K562 (cell line): ENCODE results near the gene TMTC2.

Experiments used
- EZH2 ChIP-seq: IDR thresholded peaks from 2 replicates; pipeline ENCODE4 v1.6.1; 2012; ENCODE audit warnings: low read depth, mild to moderate bottlenecking, inconsistent platforms, low read length, borderline replicate concordance
- FOXM1 ChIP-seq, 2 experiments: fragments of 450-650 bp in 1 of 2; sonication (generic) in 1 of 2; formaldehyde crosslinking in 1 of 2; IDR thresholded peaks; 2 replicates each; pipeline versions ENCODE4 v1.6.1 to v1.9.0; 2017 to 2022; ENCODE audit warnings: low read depth in 2 of 2, mild to moderate bottlenecking in 2 of 2, missing genetic modification reagents in 1 of 2, moderate library complexity in 1 of 2
- HEY1 ChIP-seq: fragments of 250-450 bp; sonication (Bioruptor Pico); IDR thresholded peaks from 2 replicates; pipeline ENCODE4 v1.5.0; 2020; ENCODE audit warnings: mild to moderate bottlenecking, moderate library complexity, borderline replicate concordance
- MBD2 ChIP-seq: sonication (generic); IDR thresholded peaks from 2 replicates; pipeline ENCODE4 v1.6.1; 2016; ENCODE audit warnings: low read depth, borderline replicate concordance
- NR3C1 ChIP-seq: sonication (generic); formaldehyde crosslinking; IDR thresholded peaks from 2 replicates; pipeline ENCODE4 v1.8.1; 2022; ENCODE audit warnings: missing genetic modification reagents
- NRF1 ChIP-seq, 2 experiments: fragments of 450-650 bp; IDR thresholded peaks in 1 of 2; conservative IDR thresholded peaks in 1 of 2; 2 replicates each; pipeline ENCODE4 v1.6.1; 2014; ENCODE audit warnings: mild to moderate bottlenecking in 2 of 2
- POLR2AphosphoS5 ChIP-seq: IDR thresholded peaks from 2 replicates; pipeline ENCODE4 v1.6.1; 2011; ENCODE audit warnings: mild to moderate bottlenecking, low read depth, low read length, moderate library complexity; ENCODE audit not compliant: control insufficient read depth, insufficient read depth
- SP2 ChIP-seq: IDR thresholded peaks from 2 replicates; pipeline ENCODE4 v1.6.1; 2011; ENCODE audit warnings: mild to moderate bottlenecking, low read depth, low read length, moderate library complexity; ENCODE audit not compliant: poor library complexity, severe bottlenecking; ENCODE audit errors: extremely low read depth
- STAT5B ChIP-seq: fragments of 250-450 bp; sonication (Bioruptor Pico); IDR thresholded peaks from 2 replicates; pipeline ENCODE4 v1.8.0; 2021; ENCODE audit warnings: mild to moderate bottlenecking, inconsistent platforms
- TF ChIP-seq, protein P1 (sequence below): sonication (generic); formaldehyde crosslinking; IDR thresholded peaks from 2 replicates; pipeline ENCODE4 v1.8.1; 2022; ENCODE audit warnings: missing genetic modification reagents
- TF ChIP-seq, protein P2 (sequence below), 3 experiments: IDR thresholded peaks in 2 of 3; conservative IDR thresholded peaks in 1 of 3; 2 replicates each; pipeline ENCODE4 v1.5.1; 2011 to 2012; ENCODE audit warnings: low read length in 3 of 3, mild to moderate bottlenecking in 3 of 3, control low read depth in 2 of 3, improper control_type of control experiment in 1 of 3, inconsistent platforms in 1 of 3, low read depth in 1 of 3, mixed read lengths in 1 of 3, moderate library complexity in 1 of 3; ENCODE audit not compliant: insufficient read depth in 2 of 3
- TF ChIP-seq, protein P3 (sequence below): sonication (generic); formaldehyde crosslinking; IDR thresholded peaks from 2 replicates; pipeline ENCODE4 v1.8.0; 2023; ENCODE audit warnings: mild to moderate bottlenecking, missing genetic modification reagents

DNA sequence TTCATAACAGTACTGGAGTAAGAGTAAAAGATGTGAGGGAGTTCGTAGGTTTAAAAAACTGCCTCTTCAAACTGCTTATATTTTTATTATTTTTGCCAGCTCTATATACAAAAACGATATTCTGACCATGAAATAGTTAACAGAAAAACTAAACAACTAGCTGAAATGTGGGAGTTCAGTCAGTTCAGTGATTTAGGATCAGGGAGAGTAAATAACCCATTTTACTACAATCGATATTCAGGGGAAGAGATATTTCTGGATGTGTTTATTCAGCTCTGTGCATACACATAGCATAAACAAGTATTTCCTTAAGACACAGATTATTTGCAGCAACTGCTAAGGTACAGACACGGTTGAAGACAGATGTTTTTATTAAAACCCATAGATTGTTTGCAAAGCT lies 470.9 kb downstream of the TMTC2 start:
- TF ChIP-seq, protein P1, sequence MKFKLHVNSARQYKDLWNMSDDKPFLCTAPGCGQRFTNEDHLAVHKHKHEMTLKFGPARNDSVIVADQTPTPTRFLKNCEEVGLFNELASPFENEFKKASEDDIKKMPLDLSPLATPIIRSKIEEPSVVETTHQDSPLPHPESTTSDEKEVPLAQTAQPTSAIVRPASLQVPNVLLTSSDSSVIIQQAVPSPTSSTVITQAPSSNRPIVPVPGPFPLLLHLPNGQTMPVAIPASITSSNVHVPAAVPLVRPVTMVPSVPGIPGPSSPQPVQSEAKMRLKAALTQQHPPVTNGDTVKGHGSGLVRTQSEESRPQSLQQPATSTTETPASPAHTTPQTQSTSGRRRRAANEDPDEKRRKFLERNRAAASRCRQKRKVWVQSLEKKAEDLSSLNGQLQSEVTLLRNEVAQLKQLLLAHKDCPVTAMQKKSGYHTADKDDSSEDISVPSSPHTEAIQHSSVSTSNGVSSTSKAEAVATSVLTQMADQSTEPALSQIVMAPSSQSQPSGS (CRISPR knock-in tag): no peak
- TF ChIP-seq, protein P2, sequence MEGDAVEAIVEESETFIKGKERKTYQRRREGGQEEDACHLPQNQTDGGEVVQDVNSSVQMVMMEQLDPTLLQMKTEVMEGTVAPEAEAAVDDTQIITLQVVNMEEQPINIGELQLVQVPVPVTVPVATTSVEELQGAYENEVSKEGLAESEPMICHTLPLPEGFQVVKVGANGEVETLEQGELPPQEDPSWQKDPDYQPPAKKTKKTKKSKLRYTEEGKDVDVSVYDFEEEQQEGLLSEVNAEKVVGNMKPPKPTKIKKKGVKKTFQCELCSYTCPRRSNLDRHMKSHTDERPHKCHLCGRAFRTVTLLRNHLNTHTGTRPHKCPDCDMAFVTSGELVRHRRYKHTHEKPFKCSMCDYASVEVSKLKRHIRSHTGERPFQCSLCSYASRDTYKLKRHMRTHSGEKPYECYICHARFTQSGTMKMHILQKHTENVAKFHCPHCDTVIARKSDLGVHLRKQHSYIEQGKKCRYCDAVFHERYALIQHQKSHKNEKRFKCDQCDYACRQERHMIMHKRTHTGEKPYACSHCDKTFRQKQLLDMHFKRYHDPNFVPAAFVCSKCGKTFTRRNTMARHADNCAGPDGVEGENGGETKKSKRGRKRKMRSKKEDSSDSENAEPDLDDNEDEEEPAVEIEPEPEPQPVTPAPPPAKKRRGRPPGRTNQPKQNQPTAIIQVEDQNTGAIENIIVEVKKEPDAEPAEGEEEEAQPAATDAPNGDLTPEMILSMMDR (IDR thresholded peaks at IDR 0.05 in 2 of 3, conservative IDR thresholded peaks at IDR 0.05 in 1 of 3; ENCODE audit: insufficient read depth in 2 of 3, low read depth in 1 of 3, low read length in 3 of 3): no peak
- TF ChIP-seq NRF1 (conservative IDR thresholded peaks at IDR 0.05 in 1 of 2, IDR thresholded peaks at IDR 0.05 in 1 of 2): no peak
- TF ChIP-seq SP2: no peak
- TF ChIP-seq POLR2AphosphoS5: no peak
- TF ChIP-seq EZH2: no peak
- TF ChIP-seq MBD2: no peak
- no peak for TF ChIP-seq STAT5B
- TF ChIP-seq, protein P3, sequence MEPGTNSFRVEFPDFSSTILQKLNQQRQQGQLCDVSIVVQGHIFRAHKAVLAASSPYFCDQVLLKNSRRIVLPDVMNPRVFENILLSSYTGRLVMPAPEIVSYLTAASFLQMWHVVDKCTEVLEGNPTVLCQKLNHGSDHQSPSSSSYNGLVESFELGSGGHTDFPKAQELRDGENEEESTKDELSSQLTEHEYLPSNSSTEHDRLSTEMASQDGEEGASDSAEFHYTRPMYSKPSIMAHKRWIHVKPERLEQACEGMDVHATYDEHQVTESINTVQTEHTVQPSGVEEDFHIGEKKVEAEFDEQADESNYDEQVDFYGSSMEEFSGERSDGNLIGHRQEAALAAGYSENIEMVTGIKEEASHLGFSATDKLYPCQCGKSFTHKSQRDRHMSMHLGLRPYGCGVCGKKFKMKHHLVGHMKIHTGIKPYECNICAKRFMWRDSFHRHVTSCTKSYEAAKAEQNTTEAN (CRISPR knock-in tag): no peak
- TF ChIP-seq NR3C1: no peak
- TF ChIP-seq HEY1 (CRISPR knock-in tag): no peak
- no peak for TF ChIP-seq FOXM1 (IDR thresholded peaks at IDR 0.05; ENCODE audit: low read depth)
- no peak for TF ChIP-seq FOXM1 (CRISPR knock-in tag; IDR thresholded peaks at IDR 0.05; ENCODE audit: low read depth)
